Tibial nerve (tissue), 4 donors: ENCODE data around the gene DECR2. TPM values are rescaled to one million over a fixed set of nuclear protein-coding genes. Genes with fewer than 3 reads are reported as not detected.

Experiments used
- DNase-seq, 2 donors: peaks; one replicate each; pipeline ENCODE4 v3.0.0-alpha.2; 2019; ENCODE audit warnings: low spot score in 2 of 2
- H3K27ac ChIP-seq, 4 donors: fragments of 200-600 bp; sonication (generic) in 3 of 4; one replicate each; pipeline ENCODE4 v1.5.1; 2017 to 2019; ENCODE audit warnings: mild to moderate bottlenecking in 1 of 4
- H3K27me3 ChIP-seq, 2 donors: fragments of 200-600 bp; sonication (generic) in 1 of 2; one replicate each; pipeline versions ENCODE4 v1.5.1 to v1.6.0; 2017 to 2019
- H3K36me3 ChIP-seq, 3 donors: fragments of 200-600 bp; sonication (generic); one replicate each; pipeline ENCODE4 v1.5.1; 2018 to 2019
- H3K4me1 ChIP-seq, 4 donors: fragments of 200-600 bp; sonication (generic) in 3 of 4; one replicate each; pipeline ENCODE4 v1.5.1; 2017 to 2019
- H3K4me3 ChIP-seq, 4 donors: fragments of 200-600 bp; sonication (generic) in 3 of 4; one replicate each; pipeline ENCODE4 v1.5.1; 2017 to 2019; ENCODE audit warnings: mild to moderate bottlenecking in 1 of 4, moderate library complexity in 1 of 4
- H3K9me3 ChIP-seq, 4 donors: fragments of 200-600 bp; sonication (generic) in 3 of 4; one replicate each; pipeline ENCODE4 v1.5.1; 2017 to 2019
- EP300 ChIP-seq, 2 donors: sonication (generic); formaldehyde crosslinking; IDR thresholded peaks; one replicate each; pipeline ENCODE4 v1.6.1; 2017; ENCODE audit warnings: antibody characterized with exemption in 2 of 2, mild to moderate bottlenecking in 1 of 2
- POLR2A ChIP-seq, 2 donors: fragments of 450-650 bp; IDR thresholded peaks; one replicate each; pipeline ENCODE4 v1.6.1; 2017; ENCODE audit warnings: antibody characterized with exemption in 2 of 2, mild to moderate bottlenecking in 2 of 2, moderate library complexity in 2 of 2
- WGBS, 2 donors: methylation state at CpG; one replicate each; pipeline ENCODE4 v1.1.5; 2018; 5-methylcytosine and 5-hydroxymethylcytosine counted together
- total RNA-seq, 4 donors: library from RNA; depleted of rRNA; stranded (reverse); fragments of >200 nt; gene quantifications; one replicate each; pipeline ENCODE4 v1.1.0, GENCODE V29; 2016
- TF ChIP-seq, protein P1 (sequence below), 5 experiments: fragments of 200-600 bp in 3 of 5; fragments of 450-650 bp in 2 of 5; sonication (generic) in 3 of 5; IDR thresholded peaks; one replicate each; pipeline ENCODE4 v1.5.1; 2016 to 2019; ENCODE audit warnings: antibody characterized with exemption in 5 of 5, mild to moderate bottlenecking in 3 of 5, moderate library complexity in 2 of 5

DECR2 gene
- total RNA-seq, 4 donors from 2014 or later: 20.3 to 68.4 (median 33.6) TPM

DNA sequence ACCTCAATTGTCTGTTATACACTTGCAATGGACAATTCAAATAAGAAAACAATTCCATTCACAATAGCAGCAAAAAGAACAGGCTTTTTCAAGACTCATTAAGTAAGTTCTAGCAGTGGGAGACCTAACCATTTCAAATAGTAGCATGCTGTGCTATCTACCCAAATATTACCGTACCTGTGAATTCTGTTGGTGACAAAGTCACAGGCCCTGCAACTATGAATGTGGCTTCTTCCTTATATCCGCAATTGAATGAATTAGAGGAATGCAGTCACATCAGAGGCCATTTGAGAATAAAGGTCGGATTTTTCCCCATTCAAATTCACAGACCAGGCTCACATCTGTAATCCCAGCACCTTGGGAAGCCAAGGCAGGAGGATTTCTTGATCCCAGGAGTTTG, 5.5 kb upstream of the DECR2 start:
- Histone ChIP-seq H3K27me3 (no peaks in the 10 kb centered on the region), H3K36me3 (no peaks in the 10 kb centered on the region), H3K4me3 (peak overlapping the region in 2 of 4 donors; percentile 41 to 83), H3K27ac (peak overlapping the region in 2 of 4 donors; percentile 83 to 92), H3K9me3 (no peaks in the 10 kb centered on the region), H3K4me1 (peaks cover 0 to 42% (median 12%) of the 10 kb centered on the region in 4 donors)
- no peak for TF ChIP-seq EP300 (IDR thresholded peaks at IDR 0.05)
- WGBS, 2 donors: 14 to 20% methylated on average over 3 of the region's 3 CpGs
- no peak for DNase-seq

DNA sequence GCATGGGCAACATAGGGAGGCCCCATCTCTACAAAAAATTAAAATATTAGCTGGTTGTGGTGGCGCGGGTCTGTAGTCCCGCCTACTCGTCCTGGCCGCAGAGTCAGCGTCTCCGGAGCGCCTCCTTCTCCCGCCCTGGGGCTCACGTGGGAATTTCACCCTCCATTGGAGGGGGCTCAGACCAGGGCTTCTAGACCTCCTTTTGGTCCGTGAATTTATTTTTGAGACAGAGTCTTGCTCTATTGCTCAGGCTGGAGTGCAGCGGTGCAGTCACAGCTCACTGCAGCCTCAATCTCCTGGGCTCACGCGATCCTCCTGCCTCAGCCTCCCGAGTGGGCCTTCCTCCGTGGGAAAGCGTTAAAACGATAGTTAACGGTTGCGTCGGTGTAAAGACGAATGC, 5.1 kb upstream of the DECR2 start:
- DNase-seq: no peak
- H3K27me3 ChIP-seq: no peaks in the 10 kb centered on the region
- H3K27ac ChIP-seq: peak overlapping the region in 3 of 4 donors; percentile 81 to 92 (median 83)
- H3K4me1 ChIP-seq: peaks cover 0 to 42% (median 12%) of the 10 kb centered on the region in 4 donors
- H3K4me3 ChIP-seq: peak overlapping the region; percentile 40 to 83 (median 44)
- no peak for TF ChIP-seq POLR2A (IDR thresholded peaks at IDR 0.05)
- TF ChIP-seq, protein P1, sequence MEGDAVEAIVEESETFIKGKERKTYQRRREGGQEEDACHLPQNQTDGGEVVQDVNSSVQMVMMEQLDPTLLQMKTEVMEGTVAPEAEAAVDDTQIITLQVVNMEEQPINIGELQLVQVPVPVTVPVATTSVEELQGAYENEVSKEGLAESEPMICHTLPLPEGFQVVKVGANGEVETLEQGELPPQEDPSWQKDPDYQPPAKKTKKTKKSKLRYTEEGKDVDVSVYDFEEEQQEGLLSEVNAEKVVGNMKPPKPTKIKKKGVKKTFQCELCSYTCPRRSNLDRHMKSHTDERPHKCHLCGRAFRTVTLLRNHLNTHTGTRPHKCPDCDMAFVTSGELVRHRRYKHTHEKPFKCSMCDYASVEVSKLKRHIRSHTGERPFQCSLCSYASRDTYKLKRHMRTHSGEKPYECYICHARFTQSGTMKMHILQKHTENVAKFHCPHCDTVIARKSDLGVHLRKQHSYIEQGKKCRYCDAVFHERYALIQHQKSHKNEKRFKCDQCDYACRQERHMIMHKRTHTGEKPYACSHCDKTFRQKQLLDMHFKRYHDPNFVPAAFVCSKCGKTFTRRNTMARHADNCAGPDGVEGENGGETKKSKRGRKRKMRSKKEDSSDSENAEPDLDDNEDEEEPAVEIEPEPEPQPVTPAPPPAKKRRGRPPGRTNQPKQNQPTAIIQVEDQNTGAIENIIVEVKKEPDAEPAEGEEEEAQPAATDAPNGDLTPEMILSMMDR (IDR thresholded peaks at IDR 0.05): peak in 1 of 5 experiments; percentile 10
- TF ChIP-seq EP300 (IDR thresholded peaks at IDR 0.05): peak in 1 of 2 donors; percentile 21
- no peaks in the 10 kb centered on the region for H3K36me3 ChIP-seq
- H3K9me3 ChIP-seq: no peaks in the 10 kb centered on the region
- 2% methylated on average over 21 to 22 of the region's 22 CpGs for WGBS, 2 donors

DNA sequence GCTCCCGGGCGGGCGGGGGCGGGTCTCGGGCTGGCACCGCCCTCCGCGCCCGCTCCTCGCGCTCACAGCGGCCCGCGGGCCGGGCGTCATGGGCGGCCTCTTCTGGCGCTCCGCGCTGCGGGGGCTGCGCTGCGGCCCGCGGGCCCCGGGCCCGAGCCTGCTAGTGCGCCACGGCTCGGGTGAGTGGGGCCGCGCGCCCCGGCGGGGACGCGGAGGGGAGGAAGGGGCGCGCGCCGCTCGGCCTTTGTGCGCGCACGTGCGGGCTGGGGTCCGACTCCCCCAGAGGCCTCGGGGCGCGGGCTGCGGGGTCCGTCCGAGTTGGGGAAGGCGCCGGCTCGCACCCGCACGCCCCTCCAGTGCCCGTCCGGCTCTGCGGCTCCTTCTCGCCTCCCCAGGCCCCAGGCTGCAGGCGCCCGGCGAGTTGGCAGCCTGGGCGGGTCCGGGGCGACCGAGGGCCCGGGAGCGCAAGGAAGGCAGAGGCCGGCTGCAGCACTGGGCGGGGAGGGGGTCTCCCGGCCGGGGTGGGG, 4.5 kb upstream of the DECR2 start, which contains the start of gene NME4:
Gene NME4 (plus strand): TSS at position 65 of the 527 bp plus-strand sequence. CDS start 24 bp downstream, at position 89.
- TF ChIP-seq, protein P1 (IDR thresholded peaks at IDR 0.05): no peak
- TF ChIP-seq EP300 (IDR thresholded peaks at IDR 0.05) (no peak), POLR2A (IDR thresholded peaks at IDR 0.05) (no peak)
- peaks cover 0 to 43% (median 12%) of the 10 kb centered on the region in 4 donors for H3K4me1 ChIP-seq
- no peak for DNase-seq

DNA sequence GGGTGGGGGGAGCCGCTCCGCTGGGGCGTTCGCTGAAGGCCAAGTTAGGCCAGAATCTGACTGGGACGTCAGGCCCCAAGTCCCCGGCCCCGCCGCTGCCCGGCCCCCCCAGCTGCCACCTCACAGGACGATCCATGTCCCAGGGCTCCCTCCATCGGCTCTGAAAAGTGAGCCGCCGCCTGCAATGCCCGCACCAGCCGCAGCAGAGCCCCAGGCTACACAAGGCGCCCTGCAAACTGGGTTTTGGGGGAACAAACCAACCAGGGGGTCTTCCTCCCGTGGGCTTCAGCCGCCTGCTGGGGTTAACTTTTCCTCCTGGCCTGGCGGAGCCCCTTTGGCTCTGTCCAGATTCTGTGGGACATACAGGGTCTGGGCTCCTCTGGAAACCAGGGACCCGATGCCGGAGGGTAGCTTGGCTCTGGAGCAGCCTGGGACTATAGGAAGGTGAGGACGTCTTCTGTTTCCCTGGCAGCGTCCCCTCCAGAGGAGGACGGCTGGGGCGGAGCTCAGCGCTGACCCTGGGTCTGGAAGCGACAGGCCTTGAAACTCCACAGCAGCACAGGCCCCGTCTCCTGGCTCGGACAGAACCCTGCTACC, 3.9 kb upstream of the DECR2 start:
- WGBS, 2 donors: 20 to 36% methylated on average over 18 to 23 of the region's 29 CpGs
- no peaks in the 10 kb centered on the region for H3K9me3 ChIP-seq
- H3K4me3 ChIP-seq: peak overlapping the region; percentile 41 to 83 (median 52)
- H3K4me1 ChIP-seq: peaks cover 0 to 49% (median 14%) of the 10 kb centered on the region in 4 donors
- TF ChIP-seq, protein P1 (IDR thresholded peaks at IDR 0.05): peak; percentile 35 to 83 (median 49)
- no peak for TF ChIP-seq EP300 (IDR thresholded peaks at IDR 0.05)
- no peak for TF ChIP-seq POLR2A (IDR thresholded peaks at IDR 0.05)
- no peaks in the 10 kb centered on the region for H3K27me3 ChIP-seq
- peak; percentile 56 to 63 for DNase-seq
- peak overlapping the region in 3 of 4 donors; percentile 79 to 92 (median 81) for H3K27ac ChIP-seq
- no peaks in the 10 kb centered on the region for H3K36me3 ChIP-seq

More for the DNA sequence above, 4.5 kb upstream of the DECR2 start, which contains the start of gene NME4:
- WGBS, 2 donors: 0% methylated on average over 2 of the region's 75 CpGs; no CpG with 5 or more reads in 1 of the 2 donors
- Histone ChIP-seq H3K27me3 (no peaks in the 10 kb centered on the region), H3K36me3 (no peaks in the 10 kb centered on the region), H3K27ac (peak within 1 kb of the TSS; percentile 41 to 92 (median 82)), H3K4me3 (peak within 1 kb of the TSS; percentile 41 to 83 (median 52)), H3K9me3 (no peaks in the 10 kb centered on the region)

DNA sequence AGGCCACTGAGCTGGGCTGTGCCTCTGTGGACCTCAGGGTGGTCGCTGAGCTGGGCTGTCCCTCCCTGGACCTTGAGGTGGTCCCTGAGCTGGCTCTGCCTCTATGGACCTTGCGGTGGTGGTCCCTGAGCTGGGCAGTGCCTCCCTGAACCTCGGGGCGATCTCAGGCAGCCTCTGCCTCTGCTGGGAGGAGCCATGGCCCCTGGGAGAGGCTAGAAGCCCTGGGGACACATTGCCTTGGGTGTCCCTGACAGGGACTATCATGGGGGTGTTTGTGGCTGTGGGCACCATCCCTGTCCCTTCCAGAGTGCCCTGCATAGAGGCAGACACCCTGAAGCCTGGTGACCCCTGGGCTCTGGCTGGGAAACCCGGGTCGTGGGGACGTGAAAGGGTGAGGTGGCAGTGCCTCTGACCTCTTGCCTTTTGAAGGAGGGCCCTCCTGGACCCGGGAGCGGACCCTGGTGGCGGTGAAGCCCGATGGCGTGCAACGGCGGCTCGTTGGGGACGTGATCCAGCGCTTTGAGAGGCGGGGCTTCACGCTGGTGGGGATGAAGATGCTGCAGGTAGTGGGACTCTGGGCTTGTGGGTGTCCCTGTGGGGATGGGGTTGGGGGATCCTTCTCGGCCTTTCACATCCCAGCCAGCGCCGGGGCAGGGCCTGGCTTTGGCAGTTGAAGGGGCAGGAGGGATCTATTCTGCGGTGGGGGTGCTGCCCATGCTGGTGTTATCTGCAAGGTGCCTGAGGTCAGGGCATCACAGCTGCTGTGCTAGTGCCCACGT, 2.9 kb upstream of the DECR2 start:
- no peak for DNase-seq
- Histone ChIP-seq H3K36me3 (no peaks in the 10 kb centered on the region), H3K9me3 (no peaks in the 10 kb centered on the region), H3K27me3 (no peaks in the 10 kb centered on the region), H3K27ac (peak overlapping the region in 2 of 4 donors; percentile 79 to 92), H3K4me1 (peaks cover 0 to 49% (median 14%) of the 10 kb centered on the region in 4 donors), H3K4me3 (no peak overlapping the region)
- TF ChIP-seq, protein P1 (IDR thresholded peaks at IDR 0.05): no peak
- TF ChIP-seq POLR2A (IDR thresholded peaks at IDR 0.05) (no peak), EP300 (IDR thresholded peaks at IDR 0.05) (no peak)
- 77 to 87% methylated on average over 4 to 20 of the region's 24 CpGs for WGBS, 2 donors
